DMS153 (cell line): ENCODE data around the gene RBM47.
"Not testable (repeated sequence)": the region's sequence is repeated elsewhere in the genome, so short reads cannot be mapped to it uniquely, and the experiment has no call there.

Experiments
- DNase-seq: peaks from one replicate; lab custom pipeline; 2025; lab: John Stamatoyannopoulos, UW

RBM47 gene

DNA sequence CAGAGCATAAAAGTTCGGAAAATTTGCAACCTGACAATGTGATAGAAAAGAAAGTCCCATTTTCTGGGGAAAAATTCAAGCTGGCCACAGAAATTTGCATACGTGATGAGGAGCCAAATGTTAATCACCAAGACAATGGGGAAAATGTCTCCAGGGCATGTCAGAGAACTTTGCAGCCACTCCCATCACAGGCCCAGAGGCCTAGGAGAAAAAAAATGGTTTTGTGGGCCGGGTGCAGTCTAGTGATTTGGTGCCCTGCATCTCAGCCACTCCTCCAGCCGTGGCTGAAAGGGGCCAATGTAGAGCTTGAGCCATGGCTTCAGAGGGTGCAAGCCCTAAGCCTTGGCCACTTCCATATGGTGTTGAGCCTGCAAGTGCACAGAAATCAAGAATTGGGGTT lies 223.3 kb downstream of the RBM47 start:
- no peak for DNase-seq

GRCh38 chr4:40405193-40405592 lies 224.5 kb downstream of the RBM47 start:
- DNase-seq, result no peak

GRCh38 chr4:40403081-40403480 lies 226.6 kb downstream of the RBM47 start:
- DNase-seq, result no peak

GRCh38 chr4:40402556-40402955 lies 227.1 kb downstream of the RBM47 start:
- DNase-seq, result no peak

- no peak for DNase-seq
Measured at GRCh38 chr4:40401631-40402030, 228.0 kb downstream of the RBM47 start.

GRCh38 chr4:40401096-40401495 lies 228.6 kb downstream of the RBM47 start:
- no peak for DNase-seq

DNA sequence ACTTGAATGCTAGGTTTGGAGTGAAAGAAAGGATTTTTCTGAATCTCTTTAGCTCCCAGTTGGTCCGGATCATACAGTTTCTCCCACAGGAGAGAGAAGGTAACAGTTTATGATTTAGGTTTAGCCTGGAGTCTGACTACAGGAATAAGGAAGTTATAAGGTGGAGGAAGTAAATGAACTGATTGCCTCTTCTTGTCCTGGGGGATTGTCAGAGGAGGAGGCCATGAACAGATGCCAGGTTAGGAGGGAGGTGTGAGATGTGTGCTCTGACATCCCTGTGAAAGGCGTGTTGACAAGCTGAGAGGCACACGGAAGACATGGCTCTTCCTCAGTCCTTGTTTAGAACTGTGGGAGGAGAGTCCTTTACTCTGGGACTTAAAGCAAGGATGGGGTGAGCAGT lies 230.1 kb downstream of the RBM47 start:
- no peak for DNase-seq

DNA sequence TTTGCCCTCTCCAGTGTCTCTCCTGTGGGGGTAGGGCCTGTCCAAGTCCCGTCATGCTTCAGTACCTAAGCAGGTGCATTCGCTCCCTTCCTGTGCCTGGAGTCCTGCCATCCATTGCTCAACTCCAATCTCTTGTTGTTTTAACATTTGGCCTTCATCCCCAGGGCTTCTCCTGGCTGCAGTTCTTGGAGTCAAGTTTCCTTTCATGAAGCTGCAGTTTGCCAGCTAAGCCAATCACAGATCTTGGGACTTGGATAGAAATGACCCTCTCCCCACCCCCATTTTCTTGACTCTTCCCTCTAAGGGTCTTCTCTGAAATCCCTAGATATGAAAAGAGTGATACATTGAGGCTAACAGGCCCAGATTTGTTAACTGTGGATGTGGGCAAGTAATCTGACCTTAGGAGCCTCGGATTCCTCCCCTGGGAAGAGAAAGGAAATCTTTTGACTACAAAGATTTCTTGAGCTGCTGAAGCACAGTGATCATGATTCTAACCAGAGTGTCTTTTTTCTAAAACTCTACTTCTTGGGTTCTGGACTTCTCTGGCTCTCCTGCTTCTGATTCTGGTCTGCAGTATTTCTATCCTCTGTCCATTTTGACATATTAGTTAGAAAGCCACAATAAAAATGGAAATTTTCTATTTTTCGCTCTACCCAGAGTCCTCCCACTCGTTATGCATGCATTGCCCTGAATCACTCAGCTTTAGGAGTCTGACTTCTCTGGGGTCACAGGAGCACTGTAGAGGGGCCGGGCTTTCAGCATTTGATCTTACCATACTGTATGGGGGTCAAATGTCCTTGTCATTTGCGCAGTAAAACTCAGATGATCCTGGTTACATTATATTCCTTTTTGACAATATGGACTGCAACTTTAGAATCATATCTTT lies 233.5 kb downstream of the RBM47 start:
- peak; percentile 45 for DNase-seq

- DNase-seq, result no peak
Measured at GRCh38 chr4:40395166-40395900, 234.3 kb downstream of the RBM47 start.

- no peak for DNase-seq
Measured at GRCh38 chr4:40394236-40394635, 235.4 kb downstream of the RBM47 start.

DNA sequence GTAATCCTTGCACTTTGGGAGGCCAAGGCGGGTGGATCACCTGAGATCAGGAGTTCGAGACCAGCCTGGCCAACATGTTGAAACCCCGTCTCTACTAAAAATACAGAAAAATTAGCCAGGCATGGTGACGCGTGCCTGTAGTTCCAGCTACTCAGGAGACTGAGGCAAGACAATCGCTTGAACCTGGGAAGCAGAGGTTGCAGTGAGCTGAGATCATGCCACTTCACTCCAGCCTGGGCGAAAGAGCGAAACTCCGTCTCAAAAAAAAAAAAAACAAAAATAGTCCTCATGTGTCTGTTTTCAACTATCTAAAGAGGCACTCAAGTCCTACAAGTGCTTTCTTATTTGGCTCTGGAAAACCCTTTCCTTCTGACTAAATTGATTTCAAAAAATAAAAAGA lies 237.4 kb downstream of the RBM47 start:
- DNase-seq, result not testable (repeated sequence)

GRCh38 chr4:40389986-40390385 lies 239.7 kb downstream of the RBM47 start:
- no peak for DNase-seq

GRCh38 chr4:40388239-40388638 lies 241.4 kb downstream of the RBM47 start:
- DNase-seq, result no peak

- DNase-seq, result no peak
Measured at GRCh38 chr4:40380647-40381046, 249.0 kb downstream of the RBM47 start.

GRCh38 chr4:40379248-40379647 lies 250.4 kb downstream of the RBM47 start:
- no peak for DNase-seq

GRCh38 chr4:40378619-40379018 lies 251.0 kb downstream of the RBM47 start:
- no peak for DNase-seq

DNA sequence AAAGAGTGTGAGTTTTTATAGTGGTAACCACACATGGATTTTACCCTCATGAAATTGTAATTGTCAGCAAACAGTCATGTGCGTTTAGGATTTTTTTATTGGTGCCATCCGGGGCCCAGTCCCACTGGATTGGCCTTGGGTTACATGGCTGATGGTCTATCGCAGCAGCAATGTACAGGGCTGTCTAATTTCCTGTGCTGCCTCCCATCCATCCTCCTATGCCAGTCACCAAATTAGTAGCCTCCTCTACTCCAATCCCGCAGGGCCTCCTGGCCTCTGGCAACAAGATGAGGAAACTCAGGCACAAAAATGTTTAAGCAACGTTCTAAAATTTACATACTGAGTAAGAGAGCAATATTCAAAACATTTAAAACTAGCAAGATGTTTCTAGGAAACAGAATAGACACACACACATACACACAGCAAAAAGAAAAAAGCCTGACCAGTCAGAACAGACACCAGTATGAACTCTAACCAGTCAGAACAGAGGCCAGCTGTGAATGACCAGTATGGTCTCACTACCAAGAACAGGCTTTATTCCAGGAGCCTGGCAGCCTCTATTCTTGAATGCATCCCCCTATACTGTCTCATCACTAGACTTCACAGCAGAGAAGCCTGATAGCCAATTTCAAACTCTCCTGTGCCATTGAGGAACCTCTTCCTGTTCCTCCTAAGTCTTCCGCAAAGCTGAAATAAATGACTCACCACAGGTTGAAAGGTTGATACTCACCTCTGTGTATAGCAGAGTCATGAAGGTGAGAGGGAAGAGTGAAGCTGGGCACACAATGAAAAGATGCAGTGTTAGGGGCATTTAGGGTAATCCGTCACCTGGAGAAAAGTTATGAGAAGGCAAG lies 251.9 kb downstream of the RBM47 start:
- DNase-seq, result no peak

DNA sequence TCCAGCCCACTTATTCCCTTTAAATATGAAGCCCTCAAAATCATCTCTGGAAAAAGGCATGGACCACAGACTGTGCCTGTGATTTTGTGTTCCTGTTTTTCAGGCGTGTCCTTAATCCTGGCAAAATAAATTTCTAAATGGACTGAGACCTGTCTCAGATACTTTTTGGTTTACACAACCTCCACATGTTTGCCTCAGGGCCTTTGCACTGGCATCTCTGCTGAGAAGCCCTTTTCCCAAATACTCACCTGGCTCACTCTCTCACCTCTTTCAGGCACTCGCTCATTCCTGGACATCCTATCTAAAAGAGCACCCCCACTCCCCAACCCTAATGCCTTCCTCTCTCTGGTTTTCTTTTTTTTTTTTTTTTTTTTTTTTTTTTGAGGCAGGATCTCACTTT lies 254.0 kb downstream of the RBM47 start:
- no peak for DNase-seq

- no peak for DNase-seq
Measured at GRCh38 chr4:40375095-40375494, 254.6 kb downstream of the RBM47 start.

DNA sequence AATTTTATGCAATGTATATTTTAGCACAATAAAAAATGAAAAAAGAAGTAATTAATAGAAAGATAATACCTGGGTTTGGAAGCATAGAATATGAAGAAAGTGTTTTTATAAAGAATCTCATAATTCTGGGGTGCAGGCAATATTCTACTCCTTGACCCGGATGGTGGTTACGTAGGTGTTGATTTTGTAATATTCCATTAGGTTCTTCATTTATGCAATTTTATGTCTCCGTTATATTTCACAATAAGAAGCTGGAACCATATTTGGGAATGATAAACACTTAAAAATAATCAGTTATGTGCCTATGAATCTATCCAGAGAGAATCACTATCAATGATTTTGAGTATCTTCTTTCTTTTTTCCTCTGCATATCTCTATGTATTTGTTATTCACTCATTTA lies 256.0 kb downstream of the RBM47 start:
- DNase-seq, result no peak
